GM12801 (cell line): ENCODE results near the gene GMCL2.

Experiments
- TF ChIP-seq, protein P1 (sequence below): IDR thresholded peaks from one replicate; pipeline ENCODE4 v1.5.1; 2011; ENCODE audit warnings: control low read depth; ENCODE audit not compliant: insufficient read length; ENCODE audit errors: extremely low read depth

The GMCL2 gene, protein sequence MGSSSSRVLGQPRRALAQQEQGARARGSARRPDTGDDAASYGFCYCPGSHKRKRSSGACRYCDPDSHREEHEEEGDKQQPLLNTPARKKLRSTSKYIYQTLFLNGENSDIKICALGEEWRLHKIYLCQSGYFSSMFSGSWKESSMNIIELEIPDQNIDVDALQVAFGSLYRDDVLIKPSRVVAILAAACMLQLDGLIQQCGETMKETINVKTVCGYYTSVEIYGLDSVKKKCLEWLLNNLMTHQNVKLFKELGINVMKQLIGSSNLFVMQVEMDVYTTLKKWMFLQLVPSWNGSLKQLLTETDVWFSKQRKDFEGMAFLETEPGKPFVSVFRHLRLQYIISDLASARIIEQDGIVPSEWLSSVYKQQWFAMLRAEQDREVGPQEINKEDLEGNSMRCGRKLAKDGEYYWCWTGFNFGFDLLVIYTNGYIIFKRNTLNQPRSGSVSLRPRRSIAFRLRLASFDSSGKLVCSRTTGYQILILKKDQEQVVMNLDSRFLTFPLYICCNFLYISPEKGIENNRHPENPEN

DNA sequence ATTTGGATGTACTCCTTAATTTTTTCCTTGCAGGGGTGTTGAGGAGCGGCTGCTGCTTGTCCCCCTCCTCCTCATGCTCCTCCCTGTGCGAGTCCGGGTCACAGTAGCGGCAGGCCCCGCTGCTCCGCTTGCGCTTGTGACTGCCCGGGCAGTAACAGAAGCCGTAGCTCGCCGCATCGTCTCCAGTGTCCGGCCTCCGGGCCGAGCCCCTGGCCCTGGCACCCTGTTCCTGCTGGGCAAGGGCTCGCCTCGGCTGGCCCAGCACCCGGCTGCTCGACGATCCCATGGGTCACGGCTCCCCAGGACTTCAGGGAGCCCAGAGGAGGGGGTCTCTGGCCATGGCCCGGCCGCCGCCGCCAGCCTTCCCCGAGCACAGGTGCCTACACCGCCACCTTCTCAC is at the start of gene GMCL2:
TSS of gene GMCL2 (minus strand) at position 358 of the 400 bp plus-strand sequence. CDS start at position 286, 72 bp downstream.
- TF ChIP-seq, protein P1, sequence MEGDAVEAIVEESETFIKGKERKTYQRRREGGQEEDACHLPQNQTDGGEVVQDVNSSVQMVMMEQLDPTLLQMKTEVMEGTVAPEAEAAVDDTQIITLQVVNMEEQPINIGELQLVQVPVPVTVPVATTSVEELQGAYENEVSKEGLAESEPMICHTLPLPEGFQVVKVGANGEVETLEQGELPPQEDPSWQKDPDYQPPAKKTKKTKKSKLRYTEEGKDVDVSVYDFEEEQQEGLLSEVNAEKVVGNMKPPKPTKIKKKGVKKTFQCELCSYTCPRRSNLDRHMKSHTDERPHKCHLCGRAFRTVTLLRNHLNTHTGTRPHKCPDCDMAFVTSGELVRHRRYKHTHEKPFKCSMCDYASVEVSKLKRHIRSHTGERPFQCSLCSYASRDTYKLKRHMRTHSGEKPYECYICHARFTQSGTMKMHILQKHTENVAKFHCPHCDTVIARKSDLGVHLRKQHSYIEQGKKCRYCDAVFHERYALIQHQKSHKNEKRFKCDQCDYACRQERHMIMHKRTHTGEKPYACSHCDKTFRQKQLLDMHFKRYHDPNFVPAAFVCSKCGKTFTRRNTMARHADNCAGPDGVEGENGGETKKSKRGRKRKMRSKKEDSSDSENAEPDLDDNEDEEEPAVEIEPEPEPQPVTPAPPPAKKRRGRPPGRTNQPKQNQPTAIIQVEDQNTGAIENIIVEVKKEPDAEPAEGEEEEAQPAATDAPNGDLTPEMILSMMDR, result no peak

DNA sequence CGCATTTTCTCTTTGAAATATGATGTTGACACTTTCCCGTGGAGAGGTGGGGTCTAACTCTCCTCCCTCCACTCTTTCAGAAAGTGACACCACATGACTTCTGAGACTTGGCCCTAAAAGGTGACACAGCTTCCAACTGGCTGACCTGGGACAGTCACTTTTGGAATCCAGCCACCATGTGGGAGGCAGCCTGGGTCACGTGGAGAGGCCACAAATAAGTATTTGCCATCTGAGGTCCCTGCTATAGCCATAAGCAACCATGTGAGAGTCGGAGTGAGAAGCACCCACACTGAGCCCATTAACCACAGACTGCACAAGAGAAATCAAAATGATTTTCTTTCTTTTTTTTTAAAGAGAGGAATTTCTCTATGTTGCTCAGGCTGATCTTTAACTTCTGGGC is 49.5 kb upstream of the GMCL2 start:
- TF ChIP-seq, protein P1, result no peak

DNA sequence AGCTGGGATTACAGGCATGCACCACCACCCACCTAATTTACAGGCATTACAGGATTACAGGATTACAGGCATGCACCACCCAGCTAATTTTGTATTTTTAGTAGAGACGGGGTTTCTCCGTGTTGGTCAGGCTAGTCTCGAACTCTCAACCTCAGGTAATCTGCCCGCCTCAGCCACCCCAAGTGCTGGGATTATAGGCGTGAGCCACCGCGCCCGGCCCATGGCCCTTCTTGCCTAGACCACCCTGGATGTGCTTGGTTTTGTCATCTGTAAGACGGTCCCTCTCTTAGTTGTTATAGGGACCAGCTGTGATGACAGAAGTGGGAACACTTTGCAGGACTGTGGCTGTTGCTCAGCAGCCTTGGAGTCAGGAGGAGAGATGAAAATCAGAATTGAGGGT is 49.0 kb upstream of the GMCL2 start:
- TF ChIP-seq, protein P1, result no peak

DNA sequence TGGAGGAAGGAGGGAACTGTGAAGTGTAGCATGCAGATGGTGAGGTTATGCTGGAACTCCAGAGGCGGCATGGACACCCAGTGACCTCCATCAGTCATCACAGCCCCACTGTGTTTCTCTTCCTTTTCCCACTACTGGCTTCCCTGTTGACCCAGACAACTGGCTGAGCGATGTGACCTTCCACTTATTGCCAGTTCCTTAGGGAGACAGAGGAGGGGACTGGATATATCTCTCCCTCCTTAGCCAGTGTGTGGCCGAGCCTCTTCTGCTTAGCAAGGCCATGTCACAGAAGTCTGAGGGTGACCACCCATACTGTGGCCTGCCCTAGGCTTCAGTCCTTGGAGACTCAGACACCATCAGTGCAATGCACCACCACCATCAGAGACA is 48.4 kb upstream of the GMCL2 start:
- TF ChIP-seq, protein P1, result no peak

DNA sequence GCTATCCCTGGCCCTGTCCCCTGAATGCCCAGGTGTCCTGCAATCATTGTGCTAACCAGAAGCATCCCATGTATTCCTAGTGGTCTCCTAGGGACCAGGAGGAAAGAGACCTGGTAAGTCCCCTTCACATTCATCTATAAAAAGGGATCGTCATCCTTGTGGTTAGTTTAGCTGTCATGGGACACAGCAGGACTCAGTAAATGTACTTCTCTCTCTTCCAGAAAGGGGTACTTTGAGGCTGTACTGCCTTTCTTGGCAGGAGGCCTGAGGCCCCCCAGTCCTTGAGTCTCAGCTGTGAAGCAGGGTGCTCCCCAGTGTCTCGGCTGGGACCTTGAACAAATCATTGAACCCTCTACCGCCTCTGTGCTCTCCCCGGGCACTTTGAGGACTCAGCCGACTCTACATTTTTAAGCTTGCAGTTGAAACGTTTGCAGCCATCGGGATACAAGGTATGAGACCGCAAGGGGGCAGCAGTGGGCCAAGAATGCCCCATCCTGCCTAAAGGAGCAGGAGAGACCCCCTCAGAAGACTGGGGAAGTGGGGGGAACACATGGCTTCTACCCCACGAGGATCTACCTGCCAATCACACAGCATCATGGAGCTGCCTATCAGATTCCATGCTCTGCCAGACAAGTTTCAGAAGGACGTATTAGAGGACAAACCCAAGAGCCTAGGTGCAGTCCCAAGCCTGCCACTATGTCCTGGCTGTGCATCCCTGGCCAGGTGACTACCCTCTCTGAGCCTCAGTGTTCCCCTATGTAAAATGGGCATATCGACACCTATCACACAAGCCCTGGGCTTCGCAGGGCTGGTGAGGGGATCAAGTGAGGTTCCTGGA is 47.8 kb upstream of the GMCL2 start:
- TF ChIP-seq, protein P1, result no peak

DNA sequence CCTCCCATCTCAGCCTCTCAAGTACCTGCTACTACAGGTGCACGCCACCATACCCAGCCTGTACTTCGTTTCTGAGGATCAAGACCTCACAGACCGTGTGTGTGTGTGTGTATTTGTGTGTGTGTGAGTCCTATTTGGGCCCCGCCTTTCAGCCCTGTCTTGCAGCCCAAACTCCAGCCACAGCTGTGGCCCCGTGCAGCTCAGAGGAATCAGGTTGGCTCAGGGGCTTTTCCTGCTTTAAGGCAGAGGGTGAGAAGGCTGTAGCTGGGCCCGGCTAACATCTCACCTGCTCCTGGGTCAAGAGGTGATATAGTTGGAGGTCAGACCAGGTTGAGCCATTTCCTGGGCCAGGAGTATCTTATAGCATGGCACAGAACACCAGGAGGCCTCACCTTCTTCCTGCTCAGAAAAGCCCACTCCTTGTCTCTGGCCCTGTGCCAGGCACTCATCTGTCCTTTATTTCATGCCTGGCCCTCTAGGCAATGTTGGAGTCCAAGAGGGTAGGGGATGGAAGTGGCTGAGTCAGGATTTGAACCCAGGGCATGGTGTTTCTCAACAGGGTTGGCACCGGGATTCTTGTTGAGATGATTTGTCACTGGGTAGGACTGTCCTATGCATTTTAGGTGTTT is 47.1 kb upstream of the GMCL2 start:
- TF ChIP-seq, protein P1, result no peak

DNA sequence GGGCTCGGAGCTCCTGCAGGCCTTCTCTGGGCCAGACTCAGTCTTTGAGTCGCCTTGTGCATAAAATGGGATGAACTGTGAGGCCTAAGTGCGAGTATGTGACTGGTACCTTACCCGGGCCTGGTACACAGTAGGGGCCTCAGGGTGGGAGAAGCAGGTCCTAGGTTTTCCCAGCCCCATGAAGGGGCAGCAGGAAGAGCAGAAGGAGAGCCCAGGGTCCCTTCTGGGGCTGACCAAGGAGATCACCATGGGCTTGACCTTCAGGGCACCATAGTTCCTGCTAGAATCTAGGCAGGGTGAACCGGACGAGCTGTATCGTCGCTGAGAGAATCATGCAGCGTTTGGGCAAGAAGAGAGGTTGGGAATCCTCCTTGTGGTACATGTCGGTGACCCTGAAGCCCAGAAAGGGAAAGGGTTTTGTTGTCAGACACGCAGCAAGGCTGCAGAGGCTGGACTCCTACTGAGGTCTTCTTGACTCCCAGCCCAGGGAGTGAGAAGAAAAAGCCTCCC is 45.8 kb upstream of the GMCL2 start:
- TF ChIP-seq, protein P1, result no peak
